Vagina (tissue), 2 donors: ENCODE data around the gene TTC38. TPM values are rescaled to one million over a fixed set of nuclear protein-coding genes. Genes with fewer than 3 reads are reported as not detected.

Experiments used
- DNase-seq, 2 donors: peaks; one replicate each; pipeline ENCODE4 v3.0.0-alpha.2; 2017; ENCODE audit errors: extremely low spot score in 2 of 2
- H3K27ac ChIP-seq: fragments of 200-600 bp; sonication (generic); one replicate; pipeline ENCODE4 v1.5.1; 2019
- H3K27me3 ChIP-seq: fragments of 200-600 bp; sonication (generic); one replicate; pipeline ENCODE4 v1.5.1; 2019
- H3K36me3 ChIP-seq, 2 donors: fragments of 200-600 bp; sonication (generic); one replicate each; pipeline ENCODE4 v1.5.1; 2017 to 2019
- H3K4me1 ChIP-seq: fragments of 200-600 bp; sonication (generic); one replicate; pipeline ENCODE4 v1.5.1; 2019
- H3K4me3 ChIP-seq, 2 donors: fragments of 200-600 bp; sonication (generic); 1 replicate in 1 of 2; 2 replicates in 1 of 2; pipeline ENCODE4 v1.5.1; 2016 to 2019
- H3K9me3 ChIP-seq: fragments of 200-600 bp; sonication (generic); one replicate; pipeline ENCODE4 v1.5.1; 2019
- CTCF ChIP-seq, 3 experiments: fragments of 450-650 bp in 2 of 3; fragments of 200-600 bp in 1 of 3; sonication (generic) in 1 of 3; IDR thresholded peaks; one replicate each; pipeline ENCODE4 v1.5.1; 2017 to 2019; ENCODE audit warnings: antibody characterized with exemption in 3 of 3, mild to moderate bottlenecking in 2 of 3, moderate library complexity in 2 of 3
- POLR2A ChIP-seq, 2 donors: fragments of 450-650 bp; IDR thresholded peaks; one replicate each; pipeline ENCODE4 v1.6.1; 2017; ENCODE audit warnings: antibody characterized with exemption in 2 of 2, mild to moderate bottlenecking in 2 of 2, moderate library complexity in 2 of 2
- POLR2AphosphoS5 ChIP-seq, 2 donors: sonication (generic); formaldehyde crosslinking; IDR thresholded peaks; one replicate each; pipeline ENCODE4 v1.9.0; 2017; ENCODE audit warnings: antibody characterized with exemption in 2 of 2, mild to moderate bottlenecking in 2 of 2, low read depth in 1 of 2; ENCODE audit not compliant: insufficient read depth in 1 of 2
- intact Hi-C: fragments of 100-400 bp; cut with DNase I; formaldehyde crosslinking; loops from one replicate; pipeline ENCODE4 v1.15.1; 2023
- total RNA-seq: library from RNA; depleted of rRNA; stranded (reverse); fragments of >200 nt; gene quantifications from one replicate; pipeline ENCODE4 v1.2.3, GENCODE V29; 2016

TTC38 gene
- total RNA-seq, 1 donor from 2014 or later = 58.7 TPM

GRCh38 chr22:46250783-46251125, 17.1 kb upstream of the TTC38 start:
- peaks cover 22% of the 10 kb centered on the region for H3K4me1 ChIP-seq
- H3K9me3 ChIP-seq = no peaks in the 10 kb centered on the region
- intact Hi-C loops = no loop called here
- peak overlapping the region; percentile 81 to 90 for H3K4me3 ChIP-seq
- no peak for TF ChIP-seq POLR2AphosphoS5 (IDR thresholded peaks at IDR 0.05; ENCODE audit: insufficient read depth in 1 of 2, low read depth in 1 of 2)
- TF ChIP-seq CTCF (IDR thresholded peaks at IDR 0.05) = no peak
- no peak for TF ChIP-seq POLR2A (IDR thresholded peaks at IDR 0.05)
- no peak for DNase-seq
- no peaks in the 10 kb centered on the region for H3K27me3 ChIP-seq
- H3K27ac ChIP-seq = peak overlapping the region; percentile 78
- no peaks in the 10 kb centered on the region for H3K36me3 ChIP-seq

GRCh38 chr22:46251266-46251665, 16.5 kb upstream of the TTC38 start:
- Histone ChIP-seq H3K4me1 (peaks cover 22% of the 10 kb centered on the region), H3K9me3 (no peaks in the 10 kb centered on the region), H3K27me3 (no peaks in the 10 kb centered on the region), H3K4me3 (peak overlapping the region; percentile 81 to 90), H3K27ac (peak overlapping the region; percentile 78), H3K36me3 (no peaks in the 10 kb centered on the region)
- DNase-seq = no peak
- TF ChIP-seq POLR2A (IDR thresholded peaks at IDR 0.05) (no peak), CTCF (IDR thresholded peaks at IDR 0.05) (no peak), POLR2AphosphoS5 (IDR thresholded peaks at IDR 0.05; ENCODE audit: insufficient read depth in 1 of 2, low read depth in 1 of 2) (no peak)
- intact Hi-C loops = no loop called here

- peaks cover 22% of the 10 kb centered on the region for H3K4me1 ChIP-seq
- intact Hi-C loops = no loop called here
- H3K27ac ChIP-seq = no peak overlapping the region
- H3K4me3 ChIP-seq = no peak overlapping the region
- no peaks in the 10 kb centered on the region for H3K9me3 ChIP-seq
- no peaks in the 10 kb centered on the region for H3K36me3 ChIP-seq
- DNase-seq = no peak
- TF ChIP-seq CTCF (IDR thresholded peaks at IDR 0.05) = no peak
- TF ChIP-seq POLR2A (IDR thresholded peaks at IDR 0.05) = no peak
- TF ChIP-seq POLR2AphosphoS5 (IDR thresholded peaks at IDR 0.05; ENCODE audit: insufficient read depth in 1 of 2, low read depth in 1 of 2) = no peak
- no peaks in the 10 kb centered on the region for H3K27me3 ChIP-seq
Observed at GRCh38 chr22:46251816-46252380, 15.9 kb upstream of the TTC38 start.

GRCh38 chr22:46256358-46256958, 11.3 kb upstream of the TTC38 start:
- intact Hi-C loops = no loop called here
- H3K27me3 ChIP-seq = no peaks in the 10 kb centered on the region
- no peaks in the 10 kb centered on the region for H3K9me3 ChIP-seq
- no peak for TF ChIP-seq CTCF (IDR thresholded peaks at IDR 0.05)
- no peak for TF ChIP-seq POLR2AphosphoS5 (IDR thresholded peaks at IDR 0.05; ENCODE audit: insufficient read depth in 1 of 2, low read depth in 1 of 2)
- no peak for TF ChIP-seq POLR2A (IDR thresholded peaks at IDR 0.05)
- no peak for DNase-seq
- H3K4me1 ChIP-seq = peaks cover under 1% of the 10 kb centered on the region
- no peak overlapping the region for H3K4me3 ChIP-seq
- no peak overlapping the region for H3K27ac ChIP-seq
- no peaks in the 10 kb centered on the region for H3K36me3 ChIP-seq

- Histone ChIP-seq H3K4me1 (no peaks in the 10 kb centered on the region), H3K9me3 (no peaks in the 10 kb centered on the region), H3K4me3 (no peak overlapping the region), H3K27ac (no peak overlapping the region), H3K36me3 (no peaks in the 10 kb centered on the region), H3K27me3 (no peaks in the 10 kb centered on the region)
- intact Hi-C loops = no loop called here
- no peak for DNase-seq
- TF ChIP-seq POLR2AphosphoS5 (IDR thresholded peaks at IDR 0.05; ENCODE audit: insufficient read depth in 1 of 2, low read depth in 1 of 2) (no peak), CTCF (IDR thresholded peaks at IDR 0.05) (no peak), POLR2A (IDR thresholded peaks at IDR 0.05) (no peak)
Observed at GRCh38 chr22:46259374-46259773, 8.4 kb upstream of the TTC38 start.
